DOHH2 (cell line): ENCODE data around the gene CAPZB.

Experiments
- H3F3A ChIP-seq: fragments of 200-600 bp; sonication (generic), shearing (Covaris generic); 2 replicates; pipeline ENCODE4 v1.6.0; 2016; ENCODE audit warnings: antibody characterized with exemption, mild to moderate bottlenecking; ENCODE audit not compliant: control insufficient read depth, insufficient read depth
- H3K27ac ChIP-seq: fragments of 200-600 bp; sonication (generic); 2 replicates; pipeline ENCODE4 v1.5.1; 2014; ENCODE audit warnings: low read depth, mild to moderate bottlenecking, low read length, moderate library complexity
- H3K27me3 ChIP-seq: fragments of 200-600 bp; sonication (generic); 2 replicates; pipeline ENCODE4 v1.6.1; 2014; ENCODE audit warnings: mild to moderate bottlenecking, low read length, mixed read lengths; ENCODE audit not compliant: control insufficient read depth
- H3K36me3 ChIP-seq: fragments of 200-600 bp; sonication (generic); 2 replicates; pipeline ENCODE4 v1.6.1; 2014; ENCODE audit warnings: mild to moderate bottlenecking, low read length, moderate library complexity, mixed read lengths; ENCODE audit not compliant: control insufficient read depth
- H3K4me1 ChIP-seq: fragments of 200-600 bp; sonication (generic); 2 replicates; pipeline ENCODE4 v1.6.1; 2014; ENCODE audit warnings: mild to moderate bottlenecking, low read length, mixed read lengths; ENCODE audit not compliant: control insufficient read depth
- H3K4me2 ChIP-seq: fragments of 200-600 bp; sonication (generic); 2 replicates; pipeline ENCODE4 v1.6.0; 2014; ENCODE audit warnings: mild to moderate bottlenecking, low read length, moderate library complexity
- H3K4me3 ChIP-seq: fragments of 200-600 bp; sonication (generic); 2 replicates; pipeline ENCODE4 v1.5.1; 2014; ENCODE audit warnings: mild to moderate bottlenecking, low read length, mixed read lengths
- H3K79me2 ChIP-seq: fragments of 200-600 bp; sonication (generic); 2 replicates; pipeline ENCODE4 v1.6.1; 2014; ENCODE audit warnings: mild to moderate bottlenecking, low read length, mixed read lengths; ENCODE audit not compliant: control insufficient read depth
- H3K9me2 ChIP-seq: fragments of 200-600 bp; sonication (generic); replicated peaks from 2 replicates; pipeline ENCODE4 v1.6.1; 2014; ENCODE audit warnings: mild to moderate bottlenecking, low read length, mixed read lengths; ENCODE audit not compliant: control insufficient read depth
- H3K9me3 ChIP-seq: fragments of 200-600 bp; sonication (generic); 2 replicates; pipeline ENCODE4 v1.6.1; 2014; ENCODE audit warnings: antibody characterized with exemption, low read length, mixed read lengths; ENCODE audit not compliant: control insufficient read depth, insufficient read depth
- H4K20me1 ChIP-seq: fragments of 200-600 bp; sonication (generic); 2 replicates; pipeline ENCODE4 v1.6.0; 2014; ENCODE audit warnings: low read depth, mild to moderate bottlenecking, antibody characterized with exemption, low read length, moderate library complexity; ENCODE audit not compliant: control insufficient read depth, insufficient read depth
- CTCF ChIP-seq: fragments of 200-600 bp; sonication (generic); IDR thresholded peaks from one replicate; pipeline ENCODE4 v1.5.1; 2014; ENCODE audit warnings: antibody characterized with exemption, mild to moderate bottlenecking, low read depth, low read length; ENCODE audit not compliant: poor library complexity, severe bottlenecking
- EZH2phosphoT487 ChIP-seq: fragments of 200-600 bp; sonication (generic); IDR thresholded peaks from 2 replicates; pipeline ENCODE4 v1.6.1; 2017; ENCODE audit warnings: borderline replicate concordance, mild to moderate bottlenecking, antibody characterized with exemption, low read length, moderate library complexity, mixed read lengths

Gene CAPZB

GRCh38 chr1:19409477-19410341, 75.6 kb downstream of the CAPZB start:
- H3K9me2 ChIP-seq: no peaks in the 10 kb centered on the region
- peaks cover 15% of the 10 kb centered on the region; the same call in 1 of the 2 replicates for H4K20me1 ChIP-seq
- H3K27me3 ChIP-seq: no peaks in the 10 kb centered on the region
- H3F3A ChIP-seq: peaks cover 3% of the 10 kb centered on the region; the same call in 1 of the 2 replicates
- H3K79me2 ChIP-seq: peaks cover 56% of the 10 kb centered on the region
- H3K27ac ChIP-seq: no peak overlapping the region
- H3K9me3 ChIP-seq: no peaks in the 10 kb centered on the region
- H3K4me3 ChIP-seq: no peak overlapping the region
- H3K4me1 ChIP-seq: peaks cover 24% of the 10 kb centered on the region
- TF ChIP-seq CTCF (no peak), EZH2phosphoT487 (no peak)
- H3K36me3 ChIP-seq: peaks cover 13% of the 10 kb centered on the region
- no peak overlapping the region for H3K4me2 ChIP-seq

DNA sequence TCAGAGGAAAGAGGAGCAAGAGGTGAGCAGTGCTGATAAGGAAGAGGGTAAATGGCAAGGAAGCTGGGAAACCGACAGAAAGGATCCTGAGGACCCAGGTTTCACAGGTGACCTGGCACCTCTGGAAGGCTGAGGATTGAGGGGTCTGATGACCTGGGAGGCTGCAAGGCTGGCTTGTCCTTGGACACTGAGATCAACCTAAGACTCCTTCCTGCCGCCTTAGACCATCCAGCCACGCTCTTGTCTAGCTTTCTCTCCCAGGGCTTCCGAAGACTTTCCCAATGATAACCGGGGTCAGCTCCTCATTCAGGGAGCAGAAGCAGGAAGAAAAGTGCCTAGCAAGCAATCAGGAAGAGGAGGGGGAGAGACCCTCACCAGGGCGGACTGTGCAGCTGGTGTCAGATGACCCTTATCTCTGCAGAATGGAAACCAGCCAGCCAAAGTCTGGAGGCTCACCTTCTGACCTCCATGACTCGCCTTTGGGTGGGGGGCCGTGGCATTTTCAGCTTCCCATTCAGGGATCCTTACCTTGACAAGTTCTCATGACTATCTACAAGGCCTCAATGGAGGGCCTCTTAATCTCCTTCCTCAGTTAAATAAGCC, 77.7 kb downstream of the CAPZB start:
- peaks cover 5% of the 10 kb centered on the region; the same call in 1 of the 2 replicates for H3K36me3 ChIP-seq
- no peaks in the 10 kb centered on the region for H3K9me2 ChIP-seq
- no peak overlapping the region for H3K4me3 ChIP-seq
- H3K4me2 ChIP-seq: no peak overlapping the region
- peaks cover 43% of the 10 kb centered on the region for H3K79me2 ChIP-seq
- H3K9me3 ChIP-seq: no peaks in the 10 kb centered on the region
- no peaks in the 10 kb centered on the region for H3K27me3 ChIP-seq
- peaks cover 15% of the 10 kb centered on the region for H3K4me1 ChIP-seq
- H4K20me1 ChIP-seq: peaks cover 11% of the 10 kb centered on the region; the same call in 1 of the 2 replicates
- H3K27ac ChIP-seq: no peak overlapping the region
- no peak for TF ChIP-seq CTCF
- no peak for TF ChIP-seq EZH2phosphoT487
- H3F3A ChIP-seq: peaks cover 3% of the 10 kb centered on the region; the same call in 1 of the 2 replicates

- H3K27me3 ChIP-seq: no peaks in the 10 kb centered on the region
- peaks cover 42% of the 10 kb centered on the region for H3K79me2 ChIP-seq
- no peak overlapping the region for H3K4me2 ChIP-seq
- no peak for TF ChIP-seq EZH2phosphoT487
- TF ChIP-seq CTCF: no peak
- peaks cover 3% of the 10 kb centered on the region; the same call in 1 of the 2 replicates for H3K36me3 ChIP-seq
- H3K27ac ChIP-seq: no peak overlapping the region
- H4K20me1 ChIP-seq: peaks cover 5% of the 10 kb centered on the region; the same call in 1 of the 2 replicates
- H3K4me1 ChIP-seq: peaks cover 6% of the 10 kb centered on the region
- H3K4me3 ChIP-seq: no peak overlapping the region
- H3K9me2 ChIP-seq: no peaks in the 10 kb centered on the region
- peaks cover 3% of the 10 kb centered on the region; the same call in 1 of the 2 replicates for H3F3A ChIP-seq
- H3K9me3 ChIP-seq: no peaks in the 10 kb centered on the region
Measured at GRCh38 chr1:19406680-19407079, 78.7 kb downstream of the CAPZB start.
